Left lung (tissue), 10 donors: ENCODE measurements around the gene NDUFA13. TPM values are rescaled to one million over a fixed set of nuclear protein-coding genes. Genes with fewer than 3 reads are reported as not detected.

Source experiments
- ATAC-seq: fragments of 200-7000 bp; cut with Tn5 transposase; one replicate; pipeline ENCODE4 v1.9.1; 2020; ENCODE audit warnings: moderate library complexity
- DNase-seq, 4 donors: peaks; one replicate each; pipeline ENCODE4 v3.0.0-alpha.2; 2013 to 2020
- H3K27ac ChIP-seq, 2 donors: fragments of 200-600 bp; sonication (generic) in 1 of 2; one replicate each; pipeline versions ENCODE4 v1.5.0 to v1.8.0; 2020 to 2021
- H3K27me3 ChIP-seq, 2 donors: fragments of 200-600 bp; sonication (generic) in 1 of 2; one replicate each; pipeline versions ENCODE4 v1.5.0 to v1.8.0; 2020 to 2021
- H3K36me3 ChIP-seq, 2 donors: fragments of 200-600 bp; sonication (generic) in 1 of 2; one replicate each; pipeline versions ENCODE4 v1.5.0 to v1.8.0; 2020 to 2021
- H3K4me1 ChIP-seq, 2 donors: fragments of 200-600 bp; one replicate each; pipeline ENCODE4 v1.8.0; 2021
- H3K4me3 ChIP-seq, 2 donors: fragments of 200-600 bp; sonication (generic) in 1 of 2; one replicate each; pipeline versions ENCODE4 v1.5.0 to v1.8.0; 2020 to 2021; ENCODE audit warnings: mild to moderate bottlenecking in 1 of 2
- H3K9me3 ChIP-seq, 2 donors: fragments of 200-600 bp; sonication (generic) in 1 of 2; one replicate each; pipeline versions ENCODE4 v1.5.0 to v1.8.0; 2020 to 2021
- intact Hi-C, 2 donors: fragments of 100-400 bp; cut with DNase I; formaldehyde crosslinking; loops; one replicate each; pipeline versions ENCODE4 v1.11.2 to v1.14.2; 2022
- polyA plus RNA-seq, 6 donors: library from polyadenylated mRNA; unstranded; fragments of 120-200 nt; gene quantifications; one replicate each; pipeline ENCODE4 v1.2.1, GENCODE V29; 2013; ENCODE audit not compliant: insufficient read length in 6 of 6
- total RNA-seq, 2 donors: library from RNA; stranded (reverse); fragmentation: NEBNext Ultra II Directional; extraction: Animal tissue kit (Norgen Biotek cat#: 25700); gene quantifications; one replicate each; pipeline ENCODE4 v1.2.1, GENCODE V29; 2021
- TF ChIP-seq, protein P1 (sequence below), 2 donors: fragments of 200-600 bp; sonication (generic) in 1 of 2; IDR thresholded peaks; one replicate each; pipeline versions ENCODE4 v1.5.0 to v1.8.0; 2021; ENCODE audit warnings: antibody characterized with exemption in 2 of 2
- donor health status: DM: no; HTN: yes; CAD: no.
- donor health status: DM: no; HTN: no; CAD: no.

Gene NDUFA13
- total and polyA plus RNA-seq, 8 donors = 169 to 303 (median 209) TPM

DNA sequence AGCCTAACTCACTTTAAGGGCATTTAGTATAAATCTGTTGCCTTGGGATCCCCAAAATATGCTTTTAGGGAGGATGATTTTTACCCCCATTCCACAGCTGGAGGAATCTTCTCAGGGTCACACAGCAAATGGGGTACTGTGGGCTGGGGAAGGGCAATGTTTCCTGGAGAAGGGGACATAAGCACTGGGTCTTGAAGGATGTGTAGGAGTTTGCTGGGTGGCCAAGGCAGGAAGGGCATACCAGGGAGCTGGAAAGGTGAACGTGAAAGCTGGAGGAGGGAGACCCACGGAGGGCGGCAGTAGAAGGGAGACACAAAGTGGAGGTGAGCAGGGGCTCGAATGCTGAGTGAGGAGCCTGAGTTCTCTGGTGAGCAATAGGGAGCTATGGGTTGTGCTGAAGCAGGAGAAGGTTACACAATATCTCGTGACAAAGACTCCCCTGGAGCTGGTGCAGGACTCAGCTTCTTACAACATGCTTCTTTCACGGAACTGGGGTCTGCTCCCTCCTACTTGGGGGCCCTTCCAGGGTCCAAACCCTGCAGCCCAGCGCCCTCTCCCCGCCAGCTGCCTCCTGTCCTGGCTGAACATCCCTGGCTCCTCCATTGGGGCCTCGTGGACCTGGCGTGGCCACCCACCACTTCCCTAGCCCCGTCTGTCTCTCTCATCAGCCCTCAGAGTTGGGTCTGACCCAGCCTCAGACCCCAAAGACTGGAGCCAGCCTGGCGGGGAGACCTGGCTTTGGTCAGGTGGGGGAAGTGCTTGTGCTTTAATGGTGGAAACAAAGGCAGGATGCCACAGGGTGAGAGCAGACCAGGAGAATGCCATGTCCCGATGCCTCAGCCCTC, 33.1 kb downstream of the NDUFA13 start:
- no peaks in the 10 kb centered on the region for H3K4me1 ChIP-seq
- no peak overlapping the region for H3K4me3 ChIP-seq
- intact Hi-C loops = no loop called here
- ATAC-seq (no peak), DNase-seq (no peak)
- peaks cover 0 to 2% of the 10 kb centered on the region in 2 donors for H3K9me3 ChIP-seq
- TF ChIP-seq, protein P1, sequence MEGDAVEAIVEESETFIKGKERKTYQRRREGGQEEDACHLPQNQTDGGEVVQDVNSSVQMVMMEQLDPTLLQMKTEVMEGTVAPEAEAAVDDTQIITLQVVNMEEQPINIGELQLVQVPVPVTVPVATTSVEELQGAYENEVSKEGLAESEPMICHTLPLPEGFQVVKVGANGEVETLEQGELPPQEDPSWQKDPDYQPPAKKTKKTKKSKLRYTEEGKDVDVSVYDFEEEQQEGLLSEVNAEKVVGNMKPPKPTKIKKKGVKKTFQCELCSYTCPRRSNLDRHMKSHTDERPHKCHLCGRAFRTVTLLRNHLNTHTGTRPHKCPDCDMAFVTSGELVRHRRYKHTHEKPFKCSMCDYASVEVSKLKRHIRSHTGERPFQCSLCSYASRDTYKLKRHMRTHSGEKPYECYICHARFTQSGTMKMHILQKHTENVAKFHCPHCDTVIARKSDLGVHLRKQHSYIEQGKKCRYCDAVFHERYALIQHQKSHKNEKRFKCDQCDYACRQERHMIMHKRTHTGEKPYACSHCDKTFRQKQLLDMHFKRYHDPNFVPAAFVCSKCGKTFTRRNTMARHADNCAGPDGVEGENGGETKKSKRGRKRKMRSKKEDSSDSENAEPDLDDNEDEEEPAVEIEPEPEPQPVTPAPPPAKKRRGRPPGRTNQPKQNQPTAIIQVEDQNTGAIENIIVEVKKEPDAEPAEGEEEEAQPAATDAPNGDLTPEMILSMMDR (IDR thresholded peaks at IDR 0.05) = no peak
- H3K36me3 ChIP-seq = no peaks in the 10 kb centered on the region
- H3K27ac ChIP-seq = no peak overlapping the region
- peaks cover 0 to 66% of the 10 kb centered on the region in 2 donors for H3K27me3 ChIP-seq

DNA sequence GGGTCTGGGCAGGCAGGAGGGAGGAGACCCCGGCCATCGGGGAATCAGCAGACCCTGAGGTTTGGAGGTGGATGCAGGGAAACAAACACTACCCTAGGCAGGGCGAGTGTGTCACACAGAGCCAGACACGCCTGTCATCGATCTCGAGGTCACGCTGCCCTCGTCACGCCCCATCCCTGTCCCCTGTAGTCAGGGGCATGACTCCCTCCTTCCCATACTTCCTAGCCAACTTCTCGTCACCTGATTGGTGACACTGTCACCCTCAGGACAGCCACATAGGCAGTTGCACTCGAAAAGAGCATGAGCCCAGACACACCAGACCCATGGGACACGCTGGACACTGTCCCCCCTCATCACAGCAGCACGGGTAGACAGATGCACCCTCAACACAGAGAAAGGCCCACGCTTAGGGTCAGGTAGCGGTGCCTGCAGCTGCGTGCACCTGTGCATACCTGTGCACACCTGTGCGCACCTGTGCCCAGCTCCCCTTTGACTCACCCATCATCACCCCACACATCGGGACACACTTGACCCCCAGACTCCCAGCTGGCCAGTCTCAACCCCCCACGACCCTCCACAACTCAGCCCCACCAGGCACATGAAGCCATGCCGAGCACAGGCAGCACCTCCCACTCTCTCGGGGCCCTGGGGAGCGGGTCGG, 33.9 kb downstream of the NDUFA13 start:
- TF ChIP-seq, protein P1 (IDR thresholded peaks at IDR 0.05) = no peak
- Histone ChIP-seq H3K4me3 (no peak overlapping the region), H3K27me3 (peaks cover 0 to 66% of the 10 kb centered on the region in 2 donors), H3K4me1 (no peaks in the 10 kb centered on the region), H3K36me3 (no peaks in the 10 kb centered on the region), H3K27ac (no peak overlapping the region), H3K9me3 (peaks cover 0 to 2% of the 10 kb centered on the region in 2 donors)
- no peak for ATAC-seq
- intact Hi-C loops = no loop called here
- DNase-seq = no peak

GRCh38 chr19:19550485-19550929, 34.5 kb downstream of the NDUFA13 start:
- intact Hi-C loops = no loop called here
- peaks cover 0 to 2% of the 10 kb centered on the region in 2 donors for H3K9me3 ChIP-seq
- H3K27me3 ChIP-seq = peaks cover 0 to 62% of the 10 kb centered on the region in 2 donors
- no peak overlapping the region for H3K4me3 ChIP-seq
- DNase-seq (peak in 1 of 4 donors; percentile 72), ATAC-seq (peak; percentile 11)
- no peak overlapping the region for H3K27ac ChIP-seq
- H3K4me1 ChIP-seq = no peaks in the 10 kb centered on the region
- TF ChIP-seq, protein P1 (IDR thresholded peaks at IDR 0.05) = no peak
- H3K36me3 ChIP-seq = no peaks in the 10 kb centered on the region

- intact Hi-C loops = no loop called here
- H3K4me3 ChIP-seq = no peak overlapping the region
- H3K4me1 ChIP-seq = no peaks in the 10 kb centered on the region
- peaks cover 0 to 2% of the 10 kb centered on the region in 2 donors for H3K9me3 ChIP-seq
- H3K36me3 ChIP-seq = no peaks in the 10 kb centered on the region
- H3K27ac ChIP-seq = no peak overlapping the region
- TF ChIP-seq, protein P1 (IDR thresholded peaks at IDR 0.05) = no peak
- H3K27me3 ChIP-seq = peaks cover 0 to 58% of the 10 kb centered on the region in 2 donors
- DNase-seq (no peak), ATAC-seq (no peak)
Measured at GRCh38 chr19:19550972-19551852, 35.2 kb downstream of the NDUFA13 start.
